GM20431 (cell line): ENCODE data around the gene TUBGCP6.

Source experiments
- in situ Hi-C: fragments of 300-500 bp; cut with MseI, MboI; formaldehyde crosslinking; loops from one replicate; pipeline ENCODE4 v1.15.0; 2020; ENCODE audit warnings: low sequenced_read_pairs; ENCODE audit not compliant: unreplicated experiment

The TUBGCP6 gene

GRCh38 chr22:50280708-50281383, 36.0 kb upstream of the TUBGCP6 start:
- in situ Hi-C loops: no loop called here

- in situ Hi-C loops: no loop called here
These were observed 35.3 kb upstream of the TUBGCP6 start for GRCh38 chr22:50280022-50280707.

DNA sequence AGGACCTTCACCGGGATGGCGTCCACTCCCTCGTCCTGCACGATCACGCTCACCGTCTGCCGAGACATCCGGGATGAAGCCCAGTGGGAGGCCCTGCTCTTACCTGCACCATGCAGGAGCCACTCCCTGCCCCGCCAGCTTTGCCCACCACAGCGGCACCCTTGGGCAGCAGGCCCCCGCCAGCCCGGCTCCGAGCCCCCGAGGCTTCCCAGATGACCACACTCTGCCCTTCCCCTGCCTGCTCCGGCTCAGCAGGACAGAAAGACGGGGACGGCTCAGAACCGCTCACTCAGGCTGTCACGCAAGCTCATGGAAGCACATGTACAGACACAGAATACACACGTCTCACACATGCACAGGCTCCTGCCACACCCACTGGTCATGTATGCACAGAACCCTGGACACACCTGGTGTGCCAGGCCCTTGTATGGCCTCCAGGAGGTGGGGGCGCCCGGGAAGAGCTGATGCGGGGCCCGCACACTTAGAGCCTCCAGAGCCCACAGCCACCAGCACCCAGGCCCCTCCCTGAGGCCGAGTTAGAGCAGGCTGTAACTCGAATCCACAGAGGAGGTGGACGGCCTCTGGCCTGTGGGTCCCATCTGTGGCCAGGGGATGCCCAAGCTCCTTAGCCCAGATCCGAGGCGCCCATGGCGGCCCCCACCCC, 34.3 kb upstream of the TUBGCP6 start:
- in situ Hi-C loops: loop anchor here (10.0 kb wide), 1 partner anchor 46 kb away; the partner anchor contains the start of gene DENND6B

DNA sequence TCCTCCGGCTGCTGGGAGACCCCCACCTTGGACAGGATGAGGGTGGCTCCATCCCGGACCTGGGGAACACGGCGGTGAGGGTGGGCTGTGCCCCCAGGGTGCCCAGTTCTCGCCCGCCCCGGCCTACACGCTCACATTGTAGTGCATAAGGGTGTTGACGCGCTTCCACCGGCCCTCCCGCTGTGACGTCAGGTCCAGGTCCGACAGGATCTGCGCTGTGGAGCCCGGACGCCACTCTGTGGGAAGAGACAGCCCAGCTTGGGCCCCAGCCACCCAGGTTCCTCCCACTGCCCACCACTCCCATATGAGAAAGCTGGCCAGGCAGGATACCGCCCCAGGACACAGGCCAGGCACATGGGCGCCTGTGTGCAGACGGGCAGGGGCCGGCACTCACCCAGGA, 33.6 kb upstream of the TUBGCP6 start:
- in situ Hi-C loops: loop anchor here (10.0 kb wide), 1 partner anchor 46 kb away; the partner anchor contains the start of gene DENND6B

GRCh38 chr22:50277761-50278160, 32.9 kb upstream of the TUBGCP6 start:
- in situ Hi-C loops: loop anchor here (10.0 kb wide), 1 partner anchor 47 kb away; the partner anchor contains the start of gene DENND6B

GRCh38 chr22:50276143-50276542, 31.3 kb upstream of the TUBGCP6 start:
- in situ Hi-C loops: loop anchor here (10.0 kb wide), 1 partner anchor 49 kb away; the partner anchor contains the start of gene DENND6B

DNA sequence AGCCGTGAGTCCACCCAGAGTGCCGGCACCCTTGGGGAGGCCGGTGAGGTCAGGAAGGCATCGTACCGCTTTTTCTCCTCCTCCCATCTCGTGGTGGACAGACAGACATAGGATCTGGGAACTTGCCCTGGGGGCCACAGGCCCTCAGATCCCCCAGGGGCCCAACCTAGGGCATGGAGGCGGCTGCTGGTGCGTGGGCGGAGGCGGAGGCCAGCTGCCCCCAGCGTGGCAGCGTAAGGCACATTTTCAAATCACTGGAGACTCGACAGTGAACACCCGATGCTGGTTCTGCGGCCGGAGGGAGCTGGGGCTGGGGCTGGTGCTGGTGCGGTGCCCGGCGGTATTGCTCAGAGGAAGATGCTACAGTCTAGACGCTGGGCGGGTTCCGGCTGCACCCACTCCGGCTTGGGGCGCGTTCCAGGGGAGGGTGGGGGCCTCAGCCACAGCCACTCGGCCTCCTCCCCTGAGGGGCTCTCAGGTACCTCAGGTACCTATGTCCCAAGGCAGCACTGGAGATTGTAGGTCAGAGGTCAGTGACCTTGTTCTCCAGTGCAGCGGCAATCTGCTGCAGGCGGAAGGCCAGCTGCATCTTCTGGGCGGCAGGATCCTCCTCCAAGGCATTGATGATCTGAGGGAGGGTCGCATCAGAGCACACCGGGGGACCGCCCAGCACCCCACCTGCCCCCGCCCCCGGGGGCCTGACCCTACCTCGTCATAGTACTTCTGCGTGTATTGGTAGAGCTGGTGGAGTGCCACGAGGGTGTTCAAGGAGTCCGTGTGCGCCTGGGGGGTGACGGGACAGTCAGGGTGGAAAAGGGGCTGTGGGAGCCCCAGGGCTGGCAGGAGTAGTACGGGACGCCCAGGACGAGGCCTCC, 30.6 kb upstream of the TUBGCP6 start:
- in situ Hi-C loops: loop anchor here (10.0 kb wide), 1 partner anchor 49 kb away; the partner anchor contains the start of gene DENND6B

DNA sequence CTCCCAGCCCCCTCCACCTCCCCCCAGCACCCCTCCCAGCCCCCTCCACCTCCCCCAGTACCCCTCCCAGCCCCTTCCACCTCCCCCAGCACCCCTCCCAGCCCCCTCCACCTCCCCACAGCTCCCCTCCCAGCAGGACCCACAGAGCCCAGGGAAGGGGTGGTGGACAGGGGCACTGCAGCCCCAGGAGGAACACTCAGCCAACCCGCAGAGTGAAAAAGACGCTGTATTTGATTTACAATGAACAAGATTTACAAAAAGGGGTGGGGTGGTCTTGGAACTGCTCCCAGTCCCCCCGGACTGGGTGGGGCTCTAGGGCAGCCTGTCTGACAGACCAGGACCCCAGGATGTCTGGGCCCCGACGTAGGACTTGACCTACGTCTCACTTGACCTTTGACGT, 29.9 kb upstream of the TUBGCP6 start:
- in situ Hi-C loops: loop anchor here (10.0 kb wide), 1 partner anchor 50 kb away; the partner anchor contains the start of gene DENND6B

DNA sequence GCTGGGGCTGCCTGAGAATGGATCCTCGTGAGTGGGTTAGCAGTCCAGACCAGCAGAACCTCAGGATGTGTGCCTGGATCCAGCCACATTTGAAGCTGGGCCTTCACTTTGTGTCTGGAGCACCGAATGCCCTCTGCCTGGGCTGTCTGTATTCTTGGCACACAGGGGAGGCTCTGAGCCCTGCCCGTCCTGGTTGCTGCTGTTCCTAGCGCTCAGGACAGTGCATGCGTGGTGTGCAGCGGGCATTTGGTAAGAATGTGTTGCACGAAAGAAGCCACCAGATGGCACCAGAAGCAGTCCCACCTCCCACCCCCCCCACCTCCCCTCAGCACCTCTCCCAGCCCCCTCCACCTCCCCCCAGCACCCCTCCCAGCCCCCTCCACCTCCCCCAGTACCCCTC, 29.5 kb upstream of the TUBGCP6 start:
- in situ Hi-C loops: loop anchor here (10.0 kb wide), 1 partner anchor 50 kb away; the partner anchor contains the start of gene DENND6B

DNA sequence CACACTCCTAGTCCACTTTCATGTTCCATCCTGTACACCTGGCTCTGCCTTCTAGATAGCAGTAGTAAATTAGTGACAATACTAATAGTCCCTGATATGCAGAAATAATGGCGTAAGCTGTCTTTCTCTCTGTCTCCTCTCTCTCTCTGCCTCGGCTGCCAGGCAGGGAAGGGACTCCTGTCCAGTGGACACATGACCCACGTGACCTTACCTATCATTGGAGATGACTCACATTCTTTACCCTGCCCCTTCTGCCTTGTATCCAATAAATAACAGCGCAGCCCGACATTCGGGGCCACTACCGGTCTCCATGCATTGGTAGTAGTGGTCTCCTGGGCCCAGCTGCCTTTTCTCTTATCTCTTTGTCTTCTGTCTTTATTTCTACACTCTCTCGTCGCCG, 29.0 kb upstream of the TUBGCP6 start:
- in situ Hi-C loops: loop anchor here (10.0 kb wide), 1 partner anchor 51 kb away; the partner anchor contains the start of gene DENND6B

- in situ Hi-C loops: loop anchor here (10.0 kb wide), 1 partner anchor 51 kb away; the partner anchor contains the start of gene DENND6B
These were observed 28.5 kb upstream of the TUBGCP6 start for GRCh38 chr22:50273352-50273751.

DNA sequence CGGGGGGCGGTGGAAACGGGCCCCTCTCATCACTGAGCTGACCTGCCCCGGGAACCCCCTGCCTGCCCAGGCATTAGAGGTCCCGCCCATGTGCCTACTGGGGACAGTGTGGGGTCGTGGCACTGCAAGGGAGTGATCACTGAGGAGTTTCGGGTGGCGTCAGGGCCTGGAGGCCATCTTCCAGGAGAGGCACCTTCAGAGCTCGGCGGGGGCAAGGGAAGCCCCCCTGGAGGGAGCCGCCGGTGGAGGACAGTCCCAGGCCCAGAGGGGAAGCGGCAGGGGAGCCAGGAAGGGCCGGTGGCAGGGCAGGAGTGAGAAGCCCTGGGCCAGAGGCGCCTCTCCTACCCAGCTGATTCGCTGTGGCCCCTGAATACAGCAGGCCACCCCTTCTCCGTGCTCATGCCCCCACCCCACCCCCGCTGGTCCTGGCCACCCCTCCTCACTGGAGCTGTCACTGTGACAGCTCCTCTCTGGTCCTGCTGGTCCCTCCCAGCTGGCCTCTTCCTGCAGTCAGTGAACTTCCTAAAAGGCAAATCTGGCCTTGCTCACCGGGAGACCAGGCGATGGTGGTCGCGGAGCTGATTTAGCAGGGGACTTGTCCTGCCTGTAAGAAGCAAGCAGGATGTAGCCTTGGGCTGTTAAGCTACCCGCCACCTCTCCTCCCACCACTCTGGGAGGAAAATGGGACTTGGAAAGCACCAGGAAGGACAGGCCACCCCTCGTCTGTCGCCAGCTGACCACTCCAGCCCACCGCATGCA, 27.4 kb upstream of the TUBGCP6 start:
- in situ Hi-C loops: loop anchor here (10.0 kb wide), 1 partner anchor 53 kb away; the partner anchor contains the start of gene DENND6B

- in situ Hi-C loops: loop anchor here (10.0 kb wide), 1 partner anchor 53 kb away; the partner anchor contains the start of gene DENND6B
These were observed 26.7 kb upstream of the TUBGCP6 start for GRCh38 chr22:50271519-50271970.

DNA sequence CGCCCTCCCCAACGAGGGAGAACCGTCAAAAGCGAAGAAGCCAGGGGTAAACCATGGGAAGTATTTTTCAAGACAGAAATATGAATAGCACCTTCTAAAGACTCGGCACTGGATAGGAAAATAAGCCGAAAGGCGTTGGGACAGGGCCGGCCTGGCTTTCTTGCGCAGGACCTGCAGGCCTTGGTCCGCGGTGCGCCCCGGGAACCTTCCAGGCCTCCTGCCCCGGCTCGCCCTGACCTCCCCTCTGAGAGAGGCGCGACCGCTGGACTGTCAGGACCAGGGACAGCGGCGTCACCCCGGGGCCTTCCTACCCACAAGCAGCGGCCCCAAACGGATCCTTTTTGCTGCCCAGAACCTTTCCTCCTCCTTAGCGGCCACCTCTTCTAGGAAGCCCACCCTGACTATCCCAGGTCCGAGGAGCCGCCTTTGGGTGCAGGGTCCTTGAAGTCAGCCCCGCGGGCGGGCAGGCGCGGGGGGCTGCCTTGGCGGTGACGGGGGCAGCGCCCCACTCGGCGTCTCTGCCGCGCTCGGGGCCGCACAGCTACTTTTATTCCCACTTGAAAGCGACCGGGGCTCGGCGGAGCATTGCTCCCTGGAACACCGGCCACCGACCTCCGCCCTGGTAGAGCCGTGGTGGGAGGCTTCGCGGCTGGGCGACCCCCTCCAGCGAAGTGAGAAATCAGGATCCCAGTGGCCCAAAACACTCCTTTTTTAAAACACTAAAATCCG, 26.0 kb upstream of the TUBGCP6 start:
- in situ Hi-C loops: loop anchor here (10.0 kb wide), 1 partner anchor 54 kb away; the partner anchor contains the start of gene DENND6B

DNA sequence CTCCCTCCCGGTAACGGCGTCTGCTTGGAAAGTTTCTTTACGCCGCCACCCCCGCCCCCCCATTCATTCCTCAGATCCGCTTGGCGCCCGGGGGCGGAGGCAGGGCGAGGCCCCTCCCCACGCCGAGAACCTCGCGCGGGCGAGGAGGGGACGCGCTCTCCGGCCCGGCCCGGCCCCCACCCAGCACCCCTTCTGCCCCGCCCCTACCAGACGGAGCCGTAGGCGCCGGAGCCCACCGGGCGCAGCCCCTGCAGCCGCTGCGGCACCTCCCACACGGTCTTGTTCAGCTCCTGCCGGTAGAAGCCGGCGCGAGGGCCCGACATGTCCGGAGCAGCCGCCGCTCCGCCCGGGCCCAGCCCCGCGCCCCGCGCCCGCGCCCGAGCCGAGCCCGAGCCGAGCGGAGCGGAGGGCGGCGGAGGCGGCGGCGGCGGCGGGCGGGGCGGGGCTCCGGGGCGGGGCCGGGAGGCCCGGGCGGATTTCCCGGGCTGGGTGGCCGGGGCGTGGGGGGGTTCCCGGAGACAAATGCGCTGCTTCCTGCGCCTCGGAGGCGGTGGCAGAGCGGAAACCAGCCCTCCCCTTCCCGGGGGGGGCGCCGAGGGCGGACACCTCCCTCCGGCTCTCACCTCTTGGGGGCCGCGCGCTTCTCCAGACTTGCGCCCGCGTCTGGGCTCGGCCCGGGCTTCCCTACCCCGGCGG, 25.3 kb upstream of the TUBGCP6 start, which contains the start of gene MAPK11:
TSS of gene MAPK11 (minus strand) at position 411 of the 696 bp plus-strand sequence. CDS start at position 323, 88 bp downstream.
- in situ Hi-C loops: loop anchor here (10.0 kb wide), 1 partner anchor 55 kb away; the partner anchor contains the start of gene DENND6B

DNA sequence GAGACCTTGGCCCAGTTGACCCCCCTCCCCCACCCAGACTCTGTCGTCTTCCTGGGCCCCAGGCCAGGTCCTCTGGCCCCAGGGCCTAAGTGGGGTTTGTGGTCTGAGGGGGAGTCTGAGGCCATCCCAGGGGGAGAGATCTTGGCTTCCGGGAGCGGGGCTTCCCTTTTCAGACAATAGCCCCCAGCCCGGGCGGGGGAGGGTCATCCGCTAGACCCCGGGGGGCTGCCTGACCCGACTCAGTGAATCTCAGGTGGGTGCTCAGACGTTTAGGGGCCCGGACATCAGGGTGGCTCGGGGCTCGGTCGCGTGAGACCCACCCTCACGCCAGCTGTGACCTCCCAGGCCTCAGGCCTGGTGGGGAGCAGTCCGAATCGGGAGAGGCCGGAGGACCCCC, 24.7 kb upstream of the TUBGCP6 start:
- in situ Hi-C loops: no loop called here

GRCh38 chr22:50268655-50269113, 23.9 kb upstream of the TUBGCP6 start:
- in situ Hi-C loops: no loop called here
